K562 (cell line): Measurements from ENCODE around the gene ADD3.

Experiments
- ATF2 ChIP-seq: sonication (generic); formaldehyde crosslinking; IDR thresholded peaks from 2 replicates; pipeline ENCODE4 v1.8.1; 2022; ENCODE audit warnings: missing genetic modification reagents
- CCAR2 ChIP-seq: fragments of 200-400 bp; formaldehyde crosslinking; IDR thresholded peaks from 2 replicates; pipeline ENCODE4 v1.6.1; 2017; ENCODE audit warnings: mild to moderate bottlenecking, low read depth, low read length
- CHD1 ChIP-seq: fragments of 200-600 bp; sonication (generic); IDR thresholded peaks from one replicate; pipeline ENCODE4 v1.6.1; 2012; ENCODE audit warnings: mild to moderate bottlenecking, moderate library complexity, low read length, inconsistent platforms
- CTCF ChIP-seq, 3 experiments: IDR thresholded peaks in 2 of 3; conservative IDR thresholded peaks in 1 of 3; 2 replicates each; pipeline ENCODE4 v1.5.1; 2011 to 2012; ENCODE audit warnings: low read length in 3 of 3, mild to moderate bottlenecking in 3 of 3, control low read depth in 2 of 3, improper control_type of control experiment in 1 of 3, inconsistent platforms in 1 of 3, low read depth in 1 of 3, mixed read lengths in 1 of 3, moderate library complexity in 1 of 3; ENCODE audit not compliant: insufficient read depth in 2 of 3
- HCFC1 ChIP-seq: IDR thresholded peaks from 2 replicates; pipeline ENCODE4 v1.6.1; 2012; ENCODE audit warnings: low read depth, low read length, improper control_type of control experiment
- ZNF184 ChIP-seq: sonication (generic); formaldehyde crosslinking; IDR thresholded peaks from 2 replicates; pipeline ENCODE4 v1.5.0; 2020; ENCODE audit warnings: missing genetic modification reagents

- no peak for TF ChIP-seq ATF2
- TF ChIP-seq CCAR2: no peak
- TF ChIP-seq CTCF (IDR thresholded peaks at IDR 0.05 in 2 of 3, conservative IDR thresholded peaks at IDR 0.05 in 1 of 3; ENCODE audit: insufficient read depth in 2 of 3, low read depth in 1 of 3, low read length in 3 of 3): no peak
- TF ChIP-seq ZNF184 (CRISPR knock-in tag): no peak
- TF ChIP-seq HCFC1: no peak
- no peak for TF ChIP-seq CHD1
Measured at GRCh38 chr10:110044681-110045080, 36.9 kb downstream of the ADD3 start.
